CD4-positive, CD25-positive, alpha-beta regulatory T cell (primary cell): ENCODE results near the gene SUSD1. TPM values are rescaled to one million over a fixed set of nuclear protein-coding genes. Genes with fewer than 3 reads are reported as not detected.

ENCODE experiments used
- ATAC-seq, 2 donors: fragments of 150-1000 bp; cut with Tn5 transposase; one replicate each; pipeline ENCODE4 v1.10.0; 2021; ENCODE audit warnings: low read depth in 2 of 2, moderate number of reproducible peaks in 2 of 2, moderate library complexity in 1 of 2
- DNase-seq, 3 donors: peaks; one replicate each; pipeline versions ENCODE4 v3.0.0 to v3.0.0-alpha.2; 2012 to 2022; ENCODE audit warnings: mixed read lengths in 1 of 3
- H3K27ac ChIP-seq: one replicate; pipeline ENCODE4 v1.7.0; 2013; ENCODE audit warnings: mild to moderate bottlenecking, low read length; ENCODE audit not compliant: insufficient read depth, poor library complexity, severe bottlenecking
- H3K27me3 ChIP-seq: one replicate; pipeline ENCODE4 v1.7.0; 2013; ENCODE audit warnings: low read length; ENCODE audit not compliant: control insufficient read depth, insufficient read depth
- H3K36me3 ChIP-seq: one replicate; pipeline ENCODE4 v1.7.0; 2013; ENCODE audit warnings: mild to moderate bottlenecking, low read length, moderate library complexity; ENCODE audit not compliant: control insufficient read depth, insufficient read depth
- H3K4me1 ChIP-seq: 2 replicates; pipeline ENCODE4 v1.7.0; 2013; ENCODE audit warnings: mild to moderate bottlenecking, low read length; ENCODE audit not compliant: insufficient read depth, control insufficient read depth, poor library complexity, severe bottlenecking
- H3K4me3 ChIP-seq: one replicate; pipeline ENCODE4 v1.7.0; 2013; ENCODE audit warnings: low read depth, mild to moderate bottlenecking, low read length, moderate library complexity
- H3K9me3 ChIP-seq, 2 experiments: 1 replicate in 1 of 2; 2 replicates in 1 of 2; pipeline ENCODE4 v1.7.0; 2013; ENCODE audit warnings: low read length in 2 of 2, mild to moderate bottlenecking in 1 of 2, moderate library complexity in 1 of 2; ENCODE audit not compliant: control insufficient read depth in 2 of 2
- H3K27ac Mint-ChIP-seq, 3 donors: one replicate each; pipeline ENCODE4 v1.8.0; 2020 to 2022; ENCODE audit warnings: mild to moderate bottlenecking in 3 of 3, mixed read lengths in 3 of 3, moderate library complexity in 2 of 3
- H3K27me3 Mint-ChIP-seq: one replicate; pipeline ENCODE4 v1.8.0; 2022; ENCODE audit warnings: mild to moderate bottlenecking, mixed read lengths
- H3K36me3 Mint-ChIP-seq: one replicate; pipeline ENCODE4 v1.8.0; 2020; ENCODE audit warnings: mixed read lengths
- H3K4me1 Mint-ChIP-seq, 4 donors: one replicate each; pipeline ENCODE4 v1.8.0; 2020 to 2022; ENCODE audit warnings: mixed read lengths in 4 of 4, mild to moderate bottlenecking in 1 of 4
- H3K4me3 Mint-ChIP-seq, 4 donors: one replicate each; pipeline ENCODE4 v1.8.0; 2020 to 2022; ENCODE audit warnings: mild to moderate bottlenecking in 4 of 4, mixed read lengths in 4 of 4, moderate library complexity in 3 of 4
- H3K9me3 Mint-ChIP-seq, 7 donors: one replicate each; pipeline ENCODE4 v1.8.0; 2020 to 2022; ENCODE audit warnings: mixed read lengths in 7 of 7, mild to moderate bottlenecking in 3 of 7, moderate library complexity in 2 of 7
- polyA plus RNA-seq, 4 donors: library from polyadenylated mRNA; unstranded; fragments of 300-500 nt; fragmentation: Illumina TruSeq; gene quantifications; one replicate each; pipeline ENCODE4 v1.2.3, GENCODE V29; 2021
- total RNA-seq: library from RNA; stranded (reverse); gene quantifications from one replicate; pipeline ENCODE4 v1.2.3, GENCODE V29; 2022

SUSD1 gene
- total and polyA plus RNA-seq, 5 donors from 2014 or later, result 3.2 to 9.7 (median 7.0) TPM

GRCh38 chr9:112184221-112184620, 9.1 kb upstream of the SUSD1 start:
- H3K4me3 ChIP-seq, result no peak overlapping the region
- no peaks in the 10 kb centered on the region for H3K27me3 ChIP-seq
- no peaks in the 10 kb centered on the region for H3K36me3 ChIP-seq
- peaks cover 0 to 6% (median 2%) of the 10 kb centered on the region in 7 donors for H3K9me3 Mint-ChIP-seq
- H3K36me3 Mint-ChIP-seq, result no peaks in the 10 kb centered on the region
- no peak for DNase-seq
- H3K27ac Mint-ChIP-seq, result no peak overlapping the region
- H3K27me3 Mint-ChIP-seq, result peaks cover 6% of the 10 kb centered on the region
- peaks cover 11 to 29% (median 13%) of the 10 kb centered on the region in 4 donors for H3K4me1 Mint-ChIP-seq
- no peak overlapping the region for H3K27ac ChIP-seq
- ATAC-seq, result no peak
- peaks cover 15% of the 10 kb centered on the region for H3K4me1 ChIP-seq
- no peak overlapping the region for H3K4me3 Mint-ChIP-seq
- no peaks in the 10 kb centered on the region for H3K9me3 ChIP-seq

- Histone ChIP-seq H3K4me3 (peak overlapping the region; percentile 32), H3K9me3 (no peaks in the 10 kb centered on the region), H3K36me3 (no peaks in the 10 kb centered on the region), H3K27ac (no peak overlapping the region), H3K27me3 (no peaks in the 10 kb centered on the region), H3K4me1 (peaks cover 28% of the 10 kb centered on the region)
- peaks cover 0 to 6% (median 2%) of the 10 kb centered on the region in 7 donors for H3K9me3 Mint-ChIP-seq
- peak overlapping the region; percentile 37 to 95 (median 88) for H3K27ac Mint-ChIP-seq
- peak; percentile 54 to 62 for ATAC-seq
- no peaks in the 10 kb centered on the region for H3K36me3 Mint-ChIP-seq
- H3K27me3 Mint-ChIP-seq, result peaks cover 15% of the 10 kb centered on the region
- DNase-seq, result peak; percentile 14 to 79 (median 23)
- peak overlapping the region in 3 of 4 donors; percentile 9 to 77 (median 52) for H3K4me3 Mint-ChIP-seq
- peaks cover 28 to 55% (median 32%) of the 10 kb centered on the region in 4 donors for H3K4me1 Mint-ChIP-seq
These were observed 5.3 kb upstream of the SUSD1 start for GRCh38 chr9:112180387-112180881.

- DNase-seq (no peak), ATAC-seq (no peak)
- H3K4me3 Mint-ChIP-seq, result peak overlapping the region in 1 of 4 donors; percentile 9
- no peaks in the 10 kb centered on the region for H3K36me3 Mint-ChIP-seq
- peak overlapping the region in 2 of 3 donors; percentile 56 to 89 for H3K27ac Mint-ChIP-seq
- H3K27ac ChIP-seq, result no peak overlapping the region
- H3K36me3 ChIP-seq, result no peaks in the 10 kb centered on the region
- H3K27me3 ChIP-seq, result no peaks in the 10 kb centered on the region
- no peaks in the 10 kb centered on the region for H3K9me3 ChIP-seq
- peak overlapping the region; percentile 32 for H3K4me3 ChIP-seq
- H3K4me1 Mint-ChIP-seq, result peaks cover 28 to 58% (median 33%) of the 10 kb centered on the region in 4 donors
- peaks cover 16% of the 10 kb centered on the region for H3K27me3 Mint-ChIP-seq
- peaks cover 0 to 6% (median 2%) of the 10 kb centered on the region in 7 donors for H3K9me3 Mint-ChIP-seq
- H3K4me1 ChIP-seq, result peaks cover 32% of the 10 kb centered on the region
These were observed 4.7 kb upstream of the SUSD1 start for GRCh38 chr9:112179816-112180215.

- H3K27me3 Mint-ChIP-seq, result peaks cover 15% of the 10 kb centered on the region
These were observed 1.4 kb upstream of the SUSD1 start for GRCh38 chr9:112176524-112176923.

GRCh38 chr9:112175796-112176315, 759 bp upstream of the SUSD1 start:
- H3K27ac ChIP-seq, result no peak overlapping the region
- no peak overlapping the region for H3K4me3 ChIP-seq
- peak overlapping the region in 2 of 3 donors; percentile 89 to 92 for H3K27ac Mint-ChIP-seq

More at GRCh38 chr9:112176524-112176923, 1.4 kb upstream of the SUSD1 start:
- Histone ChIP-seq H3K4me1 (peaks cover 51% of the 10 kb centered on the region), H3K36me3 (no peaks in the 10 kb centered on the region), H3K27ac (no peak overlapping the region), H3K4me3 (peak overlapping the region; percentile 24), H3K9me3 (no peaks in the 10 kb centered on the region), H3K27me3 (no peaks in the 10 kb centered on the region)
- DNase-seq (peak; percentile 2 to 84 (median 53)), ATAC-seq (peak; percentile 38 to 40)
- peaks cover 34 to 80% (median 51%) of the 10 kb centered on the region in 4 donors for H3K4me1 Mint-ChIP-seq
- H3K36me3 Mint-ChIP-seq, result peaks cover 4% of the 10 kb centered on the region
- peaks cover 0 to 1% (median 0%) of the 10 kb centered on the region in 7 donors for H3K9me3 Mint-ChIP-seq
- H3K27ac Mint-ChIP-seq, result peak overlapping the region; percentile 84 to 92 (median 89)
- peak overlapping the region; percentile 83 to 90 (median 84) for H3K4me3 Mint-ChIP-seq

GRCh38 chr9:112174222-112174964, 704 bp downstream of the SUSD1 start:
- ATAC-seq, result peak; percentile 64 to 76
- no peaks in the 10 kb centered on the region for H3K9me3 ChIP-seq
- Mint-ChIP-seq H3K36me3 (peaks cover 8% of the 10 kb centered on the region), H3K4me1 (peaks cover 26 to 69% (median 46%) of the 10 kb centered on the region in 4 donors), H3K9me3 (peaks cover 0 to 1% (median 0%) of the 10 kb centered on the region in 7 donors), H3K27ac (peak overlapping the region; percentile 83 to 97 (median 97)), H3K4me3 (peak overlapping the region; percentile 82 to 95 (median 92)), H3K27me3 (peaks cover 15% of the 10 kb centered on the region)
- DNase-seq, result peak; percentile 48 to 92 (median 73)
- H3K27me3 ChIP-seq, result no peaks in the 10 kb centered on the region
- peaks cover 36% of the 10 kb centered on the region for H3K4me1 ChIP-seq
- H3K4me3 ChIP-seq, result peak overlapping the region; percentile 84
- H3K27ac ChIP-seq, result peak overlapping the region; percentile 36
- no peaks in the 10 kb centered on the region for H3K36me3 ChIP-seq

More at GRCh38 chr9:112175796-112176315, 759 bp upstream of the SUSD1 start:
- H3K36me3 Mint-ChIP-seq, result peaks cover 4% of the 10 kb centered on the region
- peak in 1 of 3 donors; percentile 21 for DNase-seq
- no peak for ATAC-seq
- Histone ChIP-seq H3K9me3 (no peaks in the 10 kb centered on the region), H3K4me1 (peaks cover 50% of the 10 kb centered on the region), H3K36me3 (no peaks in the 10 kb centered on the region), H3K27me3 (no peaks in the 10 kb centered on the region)
- peak overlapping the region; percentile 83 to 90 (median 84) for H3K4me3 Mint-ChIP-seq
- H3K9me3 Mint-ChIP-seq, result peaks cover 0 to 1% (median 0%) of the 10 kb centered on the region in 7 donors
- H3K27me3 Mint-ChIP-seq, result peaks cover 15% of the 10 kb centered on the region
- peaks cover 34 to 76% (median 49%) of the 10 kb centered on the region in 4 donors for H3K4me1 Mint-ChIP-seq

GRCh38 chr9:112173489-112174221, 1.4 kb downstream of the SUSD1 start:
- peaks cover 8% of the 10 kb centered on the region for H3K36me3 Mint-ChIP-seq
- Histone ChIP-seq H3K36me3 (no peaks in the 10 kb centered on the region), H3K4me3 (peak overlapping the region; percentile 84), H3K9me3 (no peaks in the 10 kb centered on the region), H3K27ac (no peak overlapping the region), H3K27me3 (no peaks in the 10 kb centered on the region), H3K4me1 (peaks cover 36% of the 10 kb centered on the region)
- H3K27me3 Mint-ChIP-seq, result peaks cover 15% of the 10 kb centered on the region
- DNase-seq (no peak), ATAC-seq (no peak)
- peaks cover 0 to 1% (median 0%) of the 10 kb centered on the region in 7 donors for H3K9me3 Mint-ChIP-seq
- peaks cover 26 to 75% (median 53%) of the 10 kb centered on the region in 4 donors for H3K4me1 Mint-ChIP-seq
- peak overlapping the region; percentile 82 to 95 (median 92) for H3K4me3 Mint-ChIP-seq
- peak overlapping the region; percentile 84 to 97 (median 97) for H3K27ac Mint-ChIP-seq
